NT2/D1 (cell line): ENCODE results near the gene PNPLA5.

Source experiments
- DNase-seq: peaks from one replicate; pipeline ENCODE4 v3.0.0-alpha.2; 2011; ENCODE audit warnings: low read depth, low spot score
- H3K27me3 ChIP-seq: 2 replicates; pipeline ENCODE4 v1.6.0; 2011; ENCODE audit warnings: mild to moderate bottlenecking; ENCODE audit not compliant: insufficient read length, insufficient read depth
- H3K36me3 ChIP-seq: 2 replicates; pipeline ENCODE4 v1.6.1; 2011; ENCODE audit warnings: mild to moderate bottlenecking, low read length, mixed read lengths; ENCODE audit not compliant: insufficient read depth, insufficient read length
- H3K4me1 ChIP-seq: 2 replicates; pipeline ENCODE4 v1.5.1; 2011; ENCODE audit not compliant: insufficient read depth, insufficient read length
- H3K4me3 ChIP-seq: 2 replicates; pipeline ENCODE4 v1.5.1; 2011; ENCODE audit warnings: low read depth; ENCODE audit not compliant: insufficient read length
- H3K9ac ChIP-seq: 2 replicates; pipeline ENCODE4 v1.6.0; 2011; ENCODE audit warnings: low read depth; ENCODE audit not compliant: insufficient read length
- H3K9me3 ChIP-seq: 2 replicates; pipeline ENCODE4 v1.5.1; 2011; ENCODE audit warnings: mild to moderate bottlenecking, low read length; ENCODE audit not compliant: insufficient read depth
- SUZ12 ChIP-seq: IDR thresholded peaks from 2 replicates; pipeline ENCODE4 v1.6.1; 2011; ENCODE audit not compliant: insufficient read length, insufficient read depth; ENCODE audit errors: extremely low read depth
- YY1 ChIP-seq: IDR thresholded peaks from 2 replicates; pipeline ENCODE4 v1.6.1; 2011; ENCODE audit not compliant: insufficient read length, insufficient read depth
- ZNF274 ChIP-seq: IDR thresholded peaks from 2 replicates; pipeline ENCODE4 v1.6.1; 2011; ENCODE audit warnings: mild to moderate bottlenecking, low read depth, low read length

The PNPLA5 gene

DNA sequence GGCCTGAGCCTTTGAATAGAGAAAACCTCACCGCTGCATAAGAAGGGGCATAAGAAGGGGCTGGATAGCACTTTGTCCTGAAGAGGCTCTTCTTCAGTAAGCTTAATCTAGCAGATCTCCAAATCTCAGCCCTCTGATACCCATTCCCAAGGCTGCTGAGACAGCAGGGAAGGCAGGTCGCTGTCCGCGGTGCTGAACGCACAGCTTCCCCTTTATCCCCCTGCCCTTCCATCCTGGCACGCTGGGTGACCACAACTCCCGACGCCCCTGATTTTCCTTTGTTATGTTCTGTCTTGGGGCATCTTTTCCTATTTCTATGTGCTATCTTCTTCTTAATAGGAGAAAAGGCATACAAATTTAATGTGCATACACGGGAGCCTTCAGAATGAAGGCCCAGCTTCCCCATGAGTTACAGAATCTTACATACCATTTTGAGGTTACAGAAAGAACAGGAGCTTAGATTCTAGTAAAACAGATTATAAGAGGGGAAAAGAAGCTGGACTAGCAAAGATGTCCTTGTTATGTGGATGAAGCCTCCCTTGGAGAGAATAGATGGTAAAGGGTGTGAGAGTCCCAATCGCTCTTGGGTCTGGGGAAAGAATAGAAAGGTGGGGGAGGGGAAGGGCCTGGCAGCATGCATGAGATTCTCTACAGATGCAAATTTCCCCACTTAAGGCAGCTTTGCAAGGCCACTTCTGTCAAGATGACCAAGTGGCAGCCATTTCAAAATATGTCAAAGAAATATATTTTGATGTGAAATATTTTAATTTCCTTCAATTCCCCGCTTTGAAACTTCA, 23.8 kb downstream of the PNPLA5 start:
- Histone ChIP-seq H3K4me1 (no peaks in the 10 kb centered on the region), H3K9ac (no peak overlapping the region), H3K27me3 (no peaks in the 10 kb centered on the region), H3K9me3 (no peaks in the 10 kb centered on the region; the same call in 1 of the 2 replicates), H3K4me3 (no peak overlapping the region), H3K36me3 (no peaks in the 10 kb centered on the region)
- peak; percentile 71 for DNase-seq
- TF ChIP-seq YY1: no peak
- no peak for TF ChIP-seq SUZ12
- TF ChIP-seq ZNF274: no peak

DNA sequence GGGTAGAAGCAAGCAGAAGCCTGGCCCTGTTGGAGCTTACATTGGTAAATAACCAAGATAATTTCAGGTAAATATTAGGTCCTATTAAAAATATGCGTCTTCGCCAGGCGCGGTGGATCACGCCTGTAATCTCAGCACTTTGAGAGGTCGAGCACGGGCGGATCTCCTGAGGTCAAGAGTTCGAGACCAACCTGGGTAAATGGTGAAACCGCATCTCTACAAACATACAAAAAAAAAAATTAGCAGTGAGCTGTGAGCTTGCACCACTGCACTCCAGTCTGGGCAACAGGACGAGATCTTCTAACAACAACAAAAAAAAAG, 29.0 kb downstream of the PNPLA5 start:
- Histone ChIP-seq H3K4me1 (peaks cover 15% of the 10 kb centered on the region), H3K27me3 (no peaks in the 10 kb centered on the region), H3K9ac (no peak overlapping the region)

DNA sequence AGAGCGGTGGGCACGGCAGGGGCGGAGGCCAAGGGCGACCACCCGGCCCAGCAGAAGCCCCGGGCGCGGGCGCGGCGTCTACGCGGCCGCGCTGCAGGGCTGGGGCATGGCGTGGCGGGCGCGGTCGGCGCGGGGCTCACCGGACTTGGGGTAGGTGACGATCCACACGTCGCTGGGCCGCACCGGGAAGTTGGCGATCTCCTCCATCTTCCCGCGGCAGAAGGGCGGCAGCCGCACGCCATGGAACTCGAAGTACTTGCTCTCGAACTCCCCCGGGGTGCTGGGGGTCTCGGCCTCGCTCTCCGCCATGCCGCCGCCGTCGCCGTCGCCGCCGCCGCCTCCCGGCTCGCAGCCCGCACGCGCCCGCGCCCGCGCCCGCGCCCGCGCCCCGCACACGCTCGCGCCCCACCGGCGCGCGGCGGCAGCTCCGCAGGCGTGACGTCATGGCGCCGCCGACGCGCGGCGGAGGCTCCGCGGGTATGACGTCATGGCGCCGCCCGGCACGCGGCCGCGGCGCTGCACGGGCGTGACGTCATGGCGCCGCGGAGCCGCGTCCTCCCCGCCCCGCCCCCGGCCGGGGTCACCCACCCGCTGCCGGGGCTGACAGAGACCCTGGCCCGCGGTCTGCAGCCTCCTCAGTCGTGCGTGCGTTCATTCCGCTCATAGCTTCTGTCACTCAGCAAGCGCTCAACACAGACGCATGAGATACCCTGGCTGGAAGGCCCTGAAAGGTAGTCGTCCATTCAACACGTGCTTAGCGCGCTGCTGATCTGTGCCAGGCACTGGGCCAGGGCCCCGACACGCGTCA, 29.5 kb downstream of the PNPLA5 start, which contains the start of gene SULT4A1:
Gene SULT4A1, minus strand, starts transcription at position 440 of the 808 bp plus-strand sequence. Its CDS starts 131 bp downstream, at position 309.
- H3K27me3 ChIP-seq: no peaks in the 10 kb centered on the region
- H3K9ac ChIP-seq: peak within 1 kb of the TSS; percentile 90
- peaks cover 15% of the 10 kb centered on the region for H3K4me1 ChIP-seq
- peak within 1 kb of the TSS; percentile 71 for H3K4me3 ChIP-seq
- TF ChIP-seq YY1 (no peak), ZNF274 (no peak), SUZ12 (no peak)
- H3K36me3 ChIP-seq: peaks cover 12% of the 10 kb centered on the region
- DNase-seq: peak; percentile 30
- no peaks in the 10 kb centered on the region for H3K9me3 ChIP-seq

More for the DNA sequence above, 29.0 kb downstream of the PNPLA5 start:
- no peak for TF ChIP-seq YY1
- no peak for TF ChIP-seq ZNF274
- TF ChIP-seq SUZ12: no peak
- no peak overlapping the region for H3K4me3 ChIP-seq
- no peak for DNase-seq
- no peaks in the 10 kb centered on the region for H3K9me3 ChIP-seq
- H3K36me3 ChIP-seq: peaks cover 12% of the 10 kb centered on the region

GRCh38 chr22:43861529-43861928, 30.3 kb downstream of the PNPLA5 start:
- no peaks in the 10 kb centered on the region for H3K27me3 ChIP-seq
- peaks cover 15% of the 10 kb centered on the region for H3K4me1 ChIP-seq
- peak overlapping the region; percentile 74 for H3K9ac ChIP-seq
- peaks cover 12% of the 10 kb centered on the region for H3K36me3 ChIP-seq
- peaks cover 7% of the 10 kb centered on the region; the same call in 1 of the 2 replicates for H3K9me3 ChIP-seq
- H3K4me3 ChIP-seq: peak overlapping the region; percentile 71
- TF ChIP-seq ZNF274 (no peak), SUZ12 (no peak), YY1 (no peak)
- DNase-seq: no peak

- peak overlapping the region; percentile 74 for H3K9ac ChIP-seq
- peaks cover 7% of the 10 kb centered on the region; the same call in 1 of the 2 replicates for H3K9me3 ChIP-seq
- H3K4me1 ChIP-seq: peaks cover 15% of the 10 kb centered on the region
- peak overlapping the region; percentile 71 for H3K4me3 ChIP-seq
- DNase-seq: no peak
- peaks cover 12% of the 10 kb centered on the region for H3K36me3 ChIP-seq
- H3K27me3 ChIP-seq: no peaks in the 10 kb centered on the region
- TF ChIP-seq SUZ12: no peak
Observed at GRCh38 chr22:43860831-43861230, 31.0 kb downstream of the PNPLA5 start.

DNA sequence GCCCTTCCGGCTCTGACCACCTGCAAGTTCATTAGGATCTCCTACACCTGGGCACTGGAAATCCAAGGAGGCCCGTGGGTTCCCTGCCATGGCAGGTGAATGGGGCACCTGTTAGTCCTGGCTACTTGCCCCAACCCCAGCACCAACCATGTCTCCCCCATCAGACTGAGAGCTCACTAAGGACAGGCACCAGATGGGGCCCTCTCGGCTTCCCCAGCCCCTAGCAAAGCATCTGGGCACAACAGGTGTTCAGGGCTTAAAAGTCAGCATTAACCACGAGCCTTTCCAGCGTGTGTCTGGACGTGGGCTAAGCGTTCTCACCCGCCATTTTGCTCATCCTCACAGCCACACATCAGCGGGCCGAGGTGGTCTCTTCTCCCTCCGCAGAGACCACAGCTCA, 31.7 kb downstream of the PNPLA5 start:
- peaks cover 7% of the 10 kb centered on the region; the same call in 1 of the 2 replicates for H3K9me3 ChIP-seq
- peaks cover 15% of the 10 kb centered on the region for H3K4me1 ChIP-seq
- H3K27me3 ChIP-seq: no peaks in the 10 kb centered on the region
- no peak overlapping the region for H3K9ac ChIP-seq
- TF ChIP-seq ZNF274 (no peak), SUZ12 (no peak)
- DNase-seq: no peak
- no peak overlapping the region for H3K4me3 ChIP-seq
- H3K36me3 ChIP-seq: peaks cover 12% of the 10 kb centered on the region

DNA sequence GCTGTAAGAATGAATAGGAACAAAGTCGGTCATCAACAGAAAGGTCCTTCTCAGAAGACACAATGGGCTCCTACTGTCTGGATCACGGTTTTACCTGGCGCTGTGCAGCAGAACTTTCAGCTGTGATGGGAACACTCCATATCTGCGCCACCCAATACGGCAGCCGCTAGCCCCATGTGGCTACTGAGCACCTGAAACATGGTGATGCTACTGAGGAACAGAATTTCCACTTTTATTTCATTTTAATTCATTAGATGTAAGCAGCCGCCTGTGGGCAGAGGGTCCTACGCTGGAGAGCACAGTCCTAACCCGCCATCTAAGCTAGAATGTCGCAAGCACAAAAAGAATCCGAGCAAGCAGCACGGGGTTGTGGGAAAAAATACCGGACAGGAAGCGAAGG, 32.2 kb downstream of the PNPLA5 start:
- H3K9ac ChIP-seq: no peak overlapping the region
- TF ChIP-seq YY1 (no peak), ZNF274 (no peak), SUZ12 (no peak)
- peaks cover 12% of the 10 kb centered on the region for H3K36me3 ChIP-seq
- no peak for DNase-seq
- peaks cover 15% of the 10 kb centered on the region for H3K4me1 ChIP-seq
- no peak overlapping the region for H3K4me3 ChIP-seq
- peaks cover 7% of the 10 kb centered on the region; the same call in 1 of the 2 replicates for H3K9me3 ChIP-seq
- H3K27me3 ChIP-seq: no peaks in the 10 kb centered on the region
